Endodermal cell (in vitro differentiated cells): ENCODE results near the gene PRR33. TPM values are rescaled to one million over a fixed set of nuclear protein-coding genes. Genes with fewer than 3 reads are reported as not detected.

Experiments
- DNase-seq: peaks from one replicate; pipeline ENCODE4 v3.0.0-alpha.2; 2017
- H3K27ac ChIP-seq: 2 replicates; pipeline ENCODE4 v1.5.1; 2013; ENCODE audit warnings: mild to moderate bottlenecking, low read depth, low read length, moderate library complexity
- H3K27me3 ChIP-seq: 2 replicates; pipeline ENCODE4 v1.6.1; 2013; ENCODE audit warnings: mild to moderate bottlenecking, low read length, moderate library complexity; ENCODE audit not compliant: insufficient read depth, control insufficient read depth, poor library complexity, severe bottlenecking
- H3K36me3 ChIP-seq: 2 replicates; pipeline ENCODE4 v1.7.0; 2013; ENCODE audit warnings: mild to moderate bottlenecking, low read length, moderate library complexity; ENCODE audit not compliant: control insufficient read depth, insufficient read depth
- H3K4me1 ChIP-seq: one replicate; pipeline ENCODE4 v1.7.0; 2013; ENCODE audit warnings: low read length; ENCODE audit not compliant: control insufficient read depth, insufficient read depth
- H3K4me3 ChIP-seq: 2 replicates; pipeline ENCODE4 v1.5.1; 2013; ENCODE audit warnings: mild to moderate bottlenecking, low read length, moderate library complexity
- H3K9ac ChIP-seq: 2 replicates; pipeline ENCODE4 v1.6.1; 2013; ENCODE audit warnings: mild to moderate bottlenecking, low read length, moderate library complexity; ENCODE audit not compliant: poor library complexity, severe bottlenecking; ENCODE audit errors: extremely low read depth
- H3K9me3 ChIP-seq: 2 replicates; pipeline ENCODE4 v1.6.1; 2013; ENCODE audit warnings: mild to moderate bottlenecking, low read length, moderate library complexity; ENCODE audit not compliant: control insufficient read depth
- H3K27ac Mint-ChIP-seq: 2 replicates; pipeline ENCODE4 v1.8.0; 2020; ENCODE audit warnings: mixed read lengths
- H3K27me3 Mint-ChIP-seq: 2 replicates; pipeline ENCODE4 v1.8.0; 2021; ENCODE audit warnings: mild to moderate bottlenecking, mixed read lengths; ENCODE audit not compliant: insufficient read depth
- H3K36me3 Mint-ChIP-seq: 2 replicates; pipeline ENCODE4 v1.8.0; 2020; ENCODE audit warnings: low read depth, mixed read lengths
- H3K4me1 Mint-ChIP-seq: 2 replicates; pipeline ENCODE4 v1.8.0; 2020; ENCODE audit warnings: mixed read lengths
- H3K4me3 Mint-ChIP-seq: 2 replicates; pipeline ENCODE4 v1.8.0; 2020; ENCODE audit warnings: mild to moderate bottlenecking, moderate library complexity, mixed read lengths
- H3K9me3 Mint-ChIP-seq: 2 replicates; pipeline ENCODE4 v1.8.0; 2020; ENCODE audit warnings: mild to moderate bottlenecking, mixed read lengths
- WGBS, 2 experiments: methylation state at CpG; one replicate each; pipeline versions ENCODE4 v1.1.5 to v1.1.7; 2013; ENCODE audit warnings: missing lambda C conversion rate in 2 of 2, mixed read lengths in 1 of 2; ENCODE audit not compliant: insufficient coverage in 1 of 2, insufficient read length in 1 of 2; 5-methylcytosine and 5-hydroxymethylcytosine counted together
- microRNA-seq: library from miRNA; unstranded; fragments of <30 nt; microRNA quantifications from one replicate; pipeline ENCODE4 v1.2.0, GENCODE V29; 2020; ENCODE audit warnings: borderline microRNAs expressed
- total RNA-seq, 2 donors: library from RNA; stranded (reverse); fragmentation: NEBNext Ultra II Directional in 1 of 2; extraction: Animal tissue kit (Norgen Biotek cat#: 25700) in 1 of 2; gene quantifications; 2 replicates in 1 of 2; 3 replicates in 1 of 2; pipeline ENCODE4 v1.2.1, GENCODE V29; 2021
- TF ChIP-seq, protein P1 (sequence below): fragments of 200-600 bp; sonication (generic); conservative IDR thresholded peaks from 2 replicates; pipeline ENCODE4 v1.5.0; 2021; ENCODE audit warnings: antibody characterized with exemption, mild to moderate bottlenecking

The PRR33 gene
- total RNA-seq, 2 donors from 2014 or later: not detected

DNA sequence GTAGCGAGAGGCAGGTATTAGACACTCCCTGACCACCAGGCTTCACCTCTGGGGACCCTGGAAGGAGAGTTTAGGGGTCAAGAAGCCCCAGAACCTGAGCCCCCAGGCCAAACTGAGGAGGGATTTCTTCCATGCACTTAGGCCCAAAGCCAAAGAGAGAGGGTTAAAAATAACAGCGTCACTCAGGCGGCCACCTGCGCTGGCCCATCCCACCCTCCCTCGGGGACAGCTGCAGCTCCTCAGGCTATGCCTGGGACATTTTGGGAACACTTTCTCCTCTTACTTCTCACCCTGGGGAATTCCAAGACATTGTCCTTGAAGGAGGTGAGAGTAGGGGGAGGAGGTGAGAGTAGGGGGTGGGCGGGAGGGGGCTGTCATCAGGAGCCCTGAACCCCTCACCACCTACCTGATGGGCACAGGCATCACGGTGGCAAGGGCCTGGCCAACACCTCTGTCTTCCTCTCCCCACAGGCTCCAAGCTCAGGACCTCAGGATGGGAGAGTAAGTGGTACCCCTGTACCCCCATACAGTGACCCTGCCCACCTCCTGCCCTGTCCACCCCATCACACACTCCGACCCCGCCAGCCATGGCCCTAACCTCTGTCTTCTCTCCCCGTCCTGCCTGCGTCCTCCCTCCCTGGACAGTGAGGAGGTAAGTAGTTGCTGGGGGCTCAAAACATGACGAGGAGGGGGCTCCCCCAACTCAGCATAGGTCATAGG is 52.3 kb downstream of the PRR33 start:
- Mint-ChIP-seq H3K9me3 (no peaks in the 10 kb centered on the region), H3K36me3 (no peaks in the 10 kb centered on the region), H3K4me1 (no peaks in the 10 kb centered on the region), H3K27ac (no peak overlapping the region), H3K4me3 (no peak overlapping the region), H3K27me3 (peaks cover 1% of the 10 kb centered on the region)
- H3K27ac ChIP-seq: no peak overlapping the region
- H3K4me1 ChIP-seq: no peaks in the 10 kb centered on the region
- H3K4me3 ChIP-seq: no peak overlapping the region
- DNase-seq: no peak
- TF ChIP-seq, protein P1, sequence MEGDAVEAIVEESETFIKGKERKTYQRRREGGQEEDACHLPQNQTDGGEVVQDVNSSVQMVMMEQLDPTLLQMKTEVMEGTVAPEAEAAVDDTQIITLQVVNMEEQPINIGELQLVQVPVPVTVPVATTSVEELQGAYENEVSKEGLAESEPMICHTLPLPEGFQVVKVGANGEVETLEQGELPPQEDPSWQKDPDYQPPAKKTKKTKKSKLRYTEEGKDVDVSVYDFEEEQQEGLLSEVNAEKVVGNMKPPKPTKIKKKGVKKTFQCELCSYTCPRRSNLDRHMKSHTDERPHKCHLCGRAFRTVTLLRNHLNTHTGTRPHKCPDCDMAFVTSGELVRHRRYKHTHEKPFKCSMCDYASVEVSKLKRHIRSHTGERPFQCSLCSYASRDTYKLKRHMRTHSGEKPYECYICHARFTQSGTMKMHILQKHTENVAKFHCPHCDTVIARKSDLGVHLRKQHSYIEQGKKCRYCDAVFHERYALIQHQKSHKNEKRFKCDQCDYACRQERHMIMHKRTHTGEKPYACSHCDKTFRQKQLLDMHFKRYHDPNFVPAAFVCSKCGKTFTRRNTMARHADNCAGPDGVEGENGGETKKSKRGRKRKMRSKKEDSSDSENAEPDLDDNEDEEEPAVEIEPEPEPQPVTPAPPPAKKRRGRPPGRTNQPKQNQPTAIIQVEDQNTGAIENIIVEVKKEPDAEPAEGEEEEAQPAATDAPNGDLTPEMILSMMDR: no peak
- H3K36me3 ChIP-seq: no peaks in the 10 kb centered on the region
- WGBS, 2 experiments: 91 to 100% methylated on average over 3 to 9 of the region's 12 CpGs
- no peak overlapping the region for H3K9ac ChIP-seq
- H3K27me3 ChIP-seq: no peaks in the 10 kb centered on the region
- no peaks in the 10 kb centered on the region for H3K9me3 ChIP-seq

DNA sequence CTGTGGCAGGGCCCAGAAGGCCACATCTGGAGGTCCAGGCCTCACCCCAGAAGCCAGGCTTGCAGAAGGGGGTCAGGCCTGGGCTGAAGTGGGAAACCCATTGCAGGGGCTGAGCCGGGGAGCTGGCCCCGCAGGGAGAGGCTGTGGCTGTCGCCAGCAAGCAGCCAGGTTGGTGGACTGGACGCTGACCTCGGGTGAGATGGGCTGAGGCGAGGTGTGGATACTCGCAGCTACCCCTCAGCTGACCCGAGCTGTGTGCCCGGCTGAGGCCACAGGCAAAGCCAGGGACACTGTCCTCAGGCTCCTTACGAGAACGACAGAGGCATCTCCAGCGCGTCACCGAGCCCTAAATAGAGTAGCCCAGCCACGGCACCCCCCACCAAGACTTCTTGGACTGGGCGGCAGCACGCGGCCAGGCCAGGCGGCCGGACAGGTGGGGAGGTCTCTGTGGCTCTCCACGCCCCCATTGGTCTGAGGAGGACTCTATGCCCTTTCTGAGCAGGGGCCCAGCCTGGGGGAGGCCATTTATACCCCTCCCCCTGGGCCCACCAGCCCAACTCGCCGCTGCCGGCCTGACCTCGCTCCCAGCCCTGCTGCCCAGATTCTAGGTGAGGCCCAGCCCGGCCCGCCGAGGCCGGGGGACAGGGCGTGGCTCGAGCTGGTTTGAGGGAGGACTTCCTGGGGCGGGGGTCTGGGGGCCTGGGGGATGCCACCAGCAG is 53.1 kb downstream of the PRR33 start, which contains the start of gene TNNI2:
Gene TNNI2, plus strand, starts transcription at position 556 of the 719 bp plus-strand sequence. CDS start 716 bp downstream, outside the sequence.
- no peak within 1 kb of the TSS for H3K27ac Mint-ChIP-seq
- 89 to 91% methylated on average over 19 to 32 of the region's 32 CpGs for WGBS, 2 experiments

More for the DNA sequence above, 53.1 kb downstream of the PRR33 start, which contains the start of gene TNNI2:
- Histone ChIP-seq H3K9me3 (no peaks in the 10 kb centered on the region), H3K27ac (no peak within 1 kb of the TSS), H3K4me1 (no peaks in the 10 kb centered on the region), H3K27me3 (peaks cover 5% of the 10 kb centered on the region), H3K4me3 (no peak within 1 kb of the TSS), H3K36me3 (no peaks in the 10 kb centered on the region), H3K9ac (no peak within 1 kb of the TSS)
- Mint-ChIP-seq H3K4me1 (no peaks in the 10 kb centered on the region), H3K27me3 (peaks cover 3% of the 10 kb centered on the region), H3K36me3 (no peaks in the 10 kb centered on the region), H3K4me3 (no peak within 1 kb of the TSS), H3K9me3 (no peaks in the 10 kb centered on the region)
- DNase-seq: no peak
- TF ChIP-seq, protein P1: no peak

Small RNA genes lying within 50 kb of the gene (microRNA-seq; reads per million reads assigned to microRNA genes)
- gene MIR4298 (not detected), gene MIR7847 (not detected)

Other genes with a start within 250 kb of the PRR33 start
- gene KRTAP5-6, start 194.7 kb downstream of the PRR33 start, total RNA-seq: not detected
- gene IFITM10, start 141.3 kb downstream of the PRR33 start, total RNA-seq: 1 to 10 TPM in 1 of 2 donors, under 1 TPM in 1; 0.75 to 1.0 TPM
- 100 to 1,000 TPM; 185 to 208 TPM for gene CTSD, start 128.0 kb downstream of the PRR33 start, total RNA-seq
- gene SYT8, start 56.9 kb downstream of the PRR33 start, total RNA-seq: not detected
- not detected for gene TNNI2, start 52.9 kb downstream of the PRR33 start, total RNA-seq
- not detected for gene LSP1, start 38.8 kb downstream of the PRR33 start, total RNA-seq
- not detected for gene TNNT3, start 27.8 kb upstream of the PRR33 start, total RNA-seq
- gene MRPL23, start 55.4 kb upstream of the PRR33 start, total RNA-seq: 100 to 1,000 TPM in 1 of 2 donors, 10 to 100 TPM in 1; 69.9 to 109 TPM
- 1 to 10 TPM in 1 of 2 donors, under 1 TPM in 1; 0.55 to 3.8 TPM for gene H19, start 105.9 kb upstream of the PRR33 start, total RNA-seq
- gene IGF2, start 247.5 kb upstream of the PRR33 start, total RNA-seq: 1 to 10 TPM in 1 of 2 donors, under 1 TPM in 1; 0.80 to 5.1 TPM